ENCODE data around the gene TMEM178B.

TMEM178B gene

GRCh38 chr7:141454338-141454737 lies 380.5 kb downstream of the TMEM178B start:
- no peak for DNase-seq (ENCODE audit: low read depth in 1 of 2, low spot score in 1 of 2)
- Histone ChIP-seq H3K4me3 (replicated peaks; ENCODE audit: insufficient read depth, low read length) (no peak overlapping the region), H3K27me3 (ENCODE audit: insufficient read depth, poor library complexity, severe bottlenecking) (no peaks in the 10 kb centered on the region), H3K27ac (replicated peaks) (no peak overlapping the region)
- no peak for TF ChIP-seq SPI1 (IDR thresholded peaks at IDR 0.05; ENCODE audit: borderline replicate concordance, low read depth)
- no peak for TF ChIP-seq CTCF (IDR thresholded peaks at IDR 0.05; ENCODE audit: insufficient read depth, low read length)

GRCh38 chr7:141455723-141456122 lies 381.9 kb downstream of the TMEM178B start:
- no peak overlapping the region for H3K27ac ChIP-seq (replicated peaks)
- no peak for DNase-seq (ENCODE audit: low read depth in 1 of 2, low spot score in 1 of 2)
- no peaks in the 10 kb centered on the region for H3K27me3 ChIP-seq (ENCODE audit: insufficient read depth, poor library complexity, severe bottlenecking)
- TF ChIP-seq, protein P1, sequence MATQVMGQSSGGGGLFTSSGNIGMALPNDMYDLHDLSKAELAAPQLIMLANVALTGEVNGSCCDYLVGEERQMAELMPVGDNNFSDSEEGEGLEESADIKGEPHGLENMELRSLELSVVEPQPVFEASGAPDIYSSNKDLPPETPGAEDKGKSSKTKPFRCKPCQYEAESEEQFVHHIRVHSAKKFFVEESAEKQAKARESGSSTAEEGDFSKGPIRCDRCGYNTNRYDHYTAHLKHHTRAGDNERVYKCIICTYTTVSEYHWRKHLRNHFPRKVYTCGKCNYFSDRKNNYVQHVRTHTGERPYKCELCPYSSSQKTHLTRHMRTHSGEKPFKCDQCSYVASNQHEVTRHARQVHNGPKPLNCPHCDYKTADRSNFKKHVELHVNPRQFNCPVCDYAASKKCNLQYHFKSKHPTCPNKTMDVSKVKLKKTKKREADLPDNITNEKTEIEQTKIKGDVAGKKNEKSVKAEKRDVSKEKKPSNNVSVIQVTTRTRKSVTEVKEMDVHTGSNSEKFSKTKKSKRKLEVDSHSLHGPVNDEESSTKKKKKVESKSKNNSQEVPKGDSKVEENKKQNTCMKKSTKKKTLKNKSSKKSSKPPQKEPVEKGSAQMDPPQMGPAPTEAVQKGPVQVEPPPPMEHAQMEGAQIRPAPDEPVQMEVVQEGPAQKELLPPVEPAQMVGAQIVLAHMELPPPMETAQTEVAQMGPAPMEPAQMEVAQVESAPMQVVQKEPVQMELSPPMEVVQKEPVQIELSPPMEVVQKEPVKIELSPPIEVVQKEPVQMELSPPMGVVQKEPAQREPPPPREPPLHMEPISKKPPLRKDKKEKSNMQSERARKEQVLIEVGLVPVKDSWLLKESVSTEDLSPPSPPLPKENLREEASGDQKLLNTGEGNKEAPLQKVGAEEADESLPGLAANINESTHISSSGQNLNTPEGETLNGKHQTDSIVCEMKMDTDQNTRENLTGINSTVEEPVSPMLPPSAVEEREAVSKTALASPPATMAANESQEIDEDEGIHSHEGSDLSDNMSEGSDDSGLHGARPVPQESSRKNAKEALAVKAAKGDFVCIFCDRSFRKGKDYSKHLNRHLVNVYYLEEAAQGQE (IDR thresholded peaks at IDR 0.05; ENCODE audit: insufficient replicate concordance, low read depth) = no peak
- no peak for TF ChIP-seq GABPA (IDR thresholded peaks at IDR 0.05; ENCODE audit: low read depth)
- no peak for TF ChIP-seq CTCF (IDR thresholded peaks at IDR 0.05; ENCODE audit: insufficient read depth, low read length)
- no peak for TF ChIP-seq POLR2AphosphoS5 (IDR thresholded peaks at IDR 0.05; ENCODE audit: low read depth)
- TF ChIP-seq SPI1 (IDR thresholded peaks at IDR 0.05; ENCODE audit: borderline replicate concordance, low read depth) = no peak
- no peak overlapping the region for H3K4me3 ChIP-seq (replicated peaks; ENCODE audit: insufficient read depth, low read length)

- H3K27me3 ChIP-seq (ENCODE audit: insufficient read depth, poor library complexity, severe bottlenecking) = no peaks in the 10 kb centered on the region
- H3K27ac ChIP-seq (replicated peaks) = no peak overlapping the region
- H3K4me3 ChIP-seq (replicated peaks; ENCODE audit: insufficient read depth, low read length) = no peak overlapping the region
- no peak for DNase-seq (ENCODE audit: low read depth in 1 of 2, low spot score in 1 of 2)
- TF ChIP-seq GABPA (IDR thresholded peaks at IDR 0.05; ENCODE audit: low read depth) = no peak
- TF ChIP-seq SPI1 (IDR thresholded peaks at IDR 0.05; ENCODE audit: borderline replicate concordance, low read depth) = no peak
- TF ChIP-seq POLR2AphosphoS5 (IDR thresholded peaks at IDR 0.05; ENCODE audit: low read depth) = no peak
- no peak for TF ChIP-seq CTCF (IDR thresholded peaks at IDR 0.05; ENCODE audit: insufficient read depth, low read length)
- TF ChIP-seq, protein P1 (IDR thresholded peaks at IDR 0.05; ENCODE audit: insufficient replicate concordance, low read depth) = no peak
Observed at GRCh38 chr7:141456298-141456697, 382.4 kb downstream of the TMEM178B start.

GRCh38 chr7:141456711-141457110 lies 382.8 kb downstream of the TMEM178B start:
- no peak for TF ChIP-seq POLR2AphosphoS5 (IDR thresholded peaks at IDR 0.05; ENCODE audit: low read depth)
- no peak for TF ChIP-seq CTCF (IDR thresholded peaks at IDR 0.05; ENCODE audit: insufficient read depth, low read length)
- TF ChIP-seq, protein P1 (IDR thresholded peaks at IDR 0.05; ENCODE audit: insufficient replicate concordance, low read depth) = no peak
- no peak for TF ChIP-seq SPI1 (IDR thresholded peaks at IDR 0.05; ENCODE audit: borderline replicate concordance, low read depth)
- no peak for TF ChIP-seq GABPA (IDR thresholded peaks at IDR 0.05; ENCODE audit: low read depth)
- no peak for DNase-seq (ENCODE audit: low read depth in 1 of 2, low spot score in 1 of 2)
- Histone ChIP-seq H3K27me3 (ENCODE audit: insufficient read depth, poor library complexity, severe bottlenecking) (no peaks in the 10 kb centered on the region), H3K27ac (replicated peaks) (no peak overlapping the region), H3K4me3 (replicated peaks; ENCODE audit: insufficient read depth, low read length) (no peak overlapping the region)
